GM18873 (cell line): ENCODE data around the gene TMEM60.
"Not testable (repeated sequence)": the region's sequence is repeated elsewhere in the genome, so short reads cannot be mapped to it uniquely, and the experiment has no call there.

Experiments
- ATAC-seq: cut with Tn5 transposase; IDR thresholded peaks from one replicate; pipeline ENCODE4 v1.9.1; 2021; ENCODE audit warnings: mild to moderate bottlenecking, moderate library complexity, moderate number of reproducible peaks; ENCODE audit not compliant: unreplicated experiment, low FRiP score

TMEM60 gene

DNA sequence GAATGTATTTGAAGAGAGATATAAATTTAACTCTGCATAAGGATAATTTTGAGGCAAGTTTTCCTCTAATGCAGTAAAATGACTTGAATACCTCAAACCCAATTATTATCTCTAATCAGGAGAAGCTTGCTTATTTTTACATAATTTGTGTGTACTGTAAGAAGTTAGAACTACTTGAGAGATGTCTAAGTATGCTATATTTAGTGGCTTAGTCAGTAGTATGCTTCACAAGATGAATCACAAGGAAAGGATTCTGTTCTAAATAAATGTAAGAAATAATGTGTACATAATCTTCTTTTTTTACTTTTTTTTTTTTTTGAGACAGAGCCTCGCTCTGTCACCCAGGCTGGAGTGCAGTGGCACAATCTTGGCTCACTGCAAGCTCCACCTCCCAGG is 14.1 kb upstream of the TMEM60 start:
- no peak for ATAC-seq

DNA sequence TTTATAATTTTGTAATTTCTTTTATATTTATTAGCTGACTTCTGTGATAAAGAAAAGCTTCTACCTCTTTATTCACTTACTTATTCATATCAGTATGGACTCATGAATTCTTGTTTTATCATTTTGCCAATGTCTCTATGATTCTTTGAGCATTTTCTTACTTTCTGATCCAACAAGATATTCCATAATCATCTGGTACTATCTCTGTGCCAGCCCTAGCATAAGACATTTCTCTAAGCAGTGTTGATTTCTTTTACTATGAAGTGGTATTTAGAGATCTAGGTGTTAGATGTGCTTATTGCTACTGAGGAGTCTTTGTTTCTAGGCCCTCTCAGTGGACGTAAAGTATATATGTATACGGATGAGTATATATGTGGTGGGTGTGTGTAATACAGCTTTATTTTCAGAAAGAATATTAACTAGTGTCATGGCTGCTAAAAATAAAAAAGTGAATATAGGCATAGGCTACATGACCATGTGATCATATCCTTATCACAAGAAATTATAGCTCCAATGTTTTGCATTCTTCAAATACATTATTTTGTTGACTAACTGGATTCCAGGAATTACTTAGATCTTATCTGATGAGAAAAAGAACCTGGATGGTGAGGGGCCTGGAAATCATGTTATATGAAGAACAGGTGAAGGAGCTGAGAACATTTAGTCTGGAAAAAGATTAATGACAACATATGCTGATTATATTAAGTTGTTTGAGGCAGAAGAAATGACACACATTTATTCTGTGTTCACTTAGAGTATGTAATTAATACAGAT is 13.5 kb upstream of the TMEM60 start:
- no peak for ATAC-seq

DNA sequence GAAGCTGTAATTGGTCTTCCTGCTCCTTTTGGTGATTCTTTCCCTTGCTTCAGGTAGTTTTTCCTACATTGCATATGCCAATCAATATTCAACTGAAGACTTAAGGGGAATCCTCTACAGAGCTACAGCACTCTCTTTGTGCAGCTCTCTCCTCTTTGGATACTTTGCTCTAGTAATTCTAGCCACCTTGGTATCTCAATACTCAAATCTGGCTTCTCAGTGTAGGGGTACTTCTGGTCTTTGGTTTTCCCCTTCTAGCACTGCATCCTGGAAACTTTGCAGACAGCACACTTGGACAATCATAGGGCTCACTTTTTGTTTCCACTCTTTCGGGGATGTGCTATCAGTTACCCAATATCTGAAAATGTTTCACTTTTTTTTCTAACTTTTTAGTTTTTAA is 10.3 kb upstream of the TMEM60 start:
- no peak for ATAC-seq

DNA sequence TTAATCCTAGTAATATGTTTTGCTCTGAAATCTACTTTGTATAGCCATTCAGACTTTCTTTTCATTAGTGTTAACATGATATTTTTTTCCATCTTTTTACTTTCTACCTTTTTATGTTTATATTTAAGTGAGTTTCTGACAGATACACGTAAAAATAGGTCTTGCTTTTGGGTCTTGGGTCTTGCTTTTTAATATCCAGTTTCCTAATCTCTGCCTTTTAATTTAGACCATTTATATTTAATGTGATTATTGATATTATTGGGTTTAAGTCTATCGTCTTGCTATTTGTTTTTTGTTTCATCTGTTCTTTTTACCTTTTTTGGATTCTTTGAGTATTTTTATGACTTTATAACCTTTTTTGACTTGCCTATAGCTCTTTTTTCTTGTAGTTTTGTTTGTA is 8.2 kb upstream of the TMEM60 start:
- no peak for ATAC-seq

DNA sequence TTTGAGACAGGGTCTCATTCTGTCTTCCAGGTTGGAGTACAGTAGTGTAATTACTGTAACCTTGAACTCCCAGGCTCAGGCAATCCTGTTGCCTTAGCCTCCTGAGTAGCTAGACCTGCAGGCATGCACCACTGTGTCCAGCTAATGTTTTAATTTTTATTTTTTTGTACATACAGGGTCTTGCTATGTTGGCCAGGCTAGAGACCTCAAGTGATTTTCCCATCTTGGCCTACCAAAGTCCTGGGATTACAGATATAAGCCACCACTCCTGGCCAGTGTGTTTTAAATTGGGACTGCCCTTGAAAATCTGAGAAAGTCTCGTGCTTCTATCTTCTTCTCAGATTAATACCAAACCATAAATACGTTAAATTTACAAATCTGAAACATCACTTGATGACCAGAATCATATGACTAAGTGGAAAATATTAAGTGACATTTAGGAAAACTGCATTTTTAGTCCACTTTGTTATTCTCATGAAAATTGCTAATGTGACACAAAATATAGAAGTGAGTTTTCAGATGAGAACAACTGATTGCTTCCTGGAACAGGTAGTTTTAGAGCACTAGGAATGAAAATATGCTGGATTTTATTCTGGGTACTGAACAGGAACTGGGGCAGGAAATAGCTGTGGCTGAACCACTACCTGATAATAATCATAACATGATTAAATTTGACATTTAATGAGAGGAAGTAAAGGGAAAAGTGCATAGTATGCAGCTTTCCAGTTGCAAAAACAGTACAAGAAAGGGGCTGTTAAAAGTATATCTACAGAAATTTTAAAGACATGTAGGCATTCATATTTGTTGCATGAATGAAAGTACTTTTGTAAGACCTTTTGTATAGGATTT is 4.5 kb upstream of the TMEM60 start:
- no peak for ATAC-seq

DNA sequence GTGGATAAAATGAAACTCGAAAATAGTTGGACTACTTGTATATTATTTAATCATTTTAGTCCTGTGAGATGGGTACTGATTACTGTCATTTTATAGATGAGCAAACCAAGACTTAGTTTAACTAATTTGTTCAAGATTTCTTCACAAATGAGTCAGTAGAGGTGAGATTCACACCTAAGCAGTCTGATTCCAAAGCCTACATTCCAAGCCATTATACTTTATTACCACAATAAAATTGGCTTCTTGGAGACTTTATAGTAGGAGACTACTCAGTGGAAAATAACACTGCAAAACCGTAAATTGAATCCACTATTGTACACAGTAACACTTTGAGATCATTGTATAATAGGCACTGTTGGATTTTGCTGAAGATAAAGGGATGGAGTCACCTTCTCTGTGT is 2.5 kb upstream of the TMEM60 start:
- ATAC-seq, result no peak

DNA sequence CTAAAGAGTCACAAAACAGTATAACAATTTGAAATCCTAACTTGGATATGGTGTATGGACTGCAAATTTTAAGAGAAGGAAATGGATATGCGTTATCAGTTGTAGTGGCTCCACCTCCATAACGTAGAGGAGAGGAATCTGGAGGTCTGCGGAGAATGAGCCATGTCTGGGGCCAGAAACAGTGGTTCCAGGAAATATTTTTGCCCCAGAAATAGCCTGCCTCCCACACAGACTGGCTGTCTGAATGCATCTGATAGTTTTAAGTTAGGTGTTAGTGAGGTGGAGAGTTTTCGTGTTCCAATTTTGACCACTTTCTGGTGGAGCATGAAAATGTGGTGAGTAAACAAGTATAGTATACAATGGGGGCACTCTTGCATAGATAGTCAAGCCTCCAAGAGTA is 1.9 kb upstream of the TMEM60 start:
- ATAC-seq, result no peak

DNA sequence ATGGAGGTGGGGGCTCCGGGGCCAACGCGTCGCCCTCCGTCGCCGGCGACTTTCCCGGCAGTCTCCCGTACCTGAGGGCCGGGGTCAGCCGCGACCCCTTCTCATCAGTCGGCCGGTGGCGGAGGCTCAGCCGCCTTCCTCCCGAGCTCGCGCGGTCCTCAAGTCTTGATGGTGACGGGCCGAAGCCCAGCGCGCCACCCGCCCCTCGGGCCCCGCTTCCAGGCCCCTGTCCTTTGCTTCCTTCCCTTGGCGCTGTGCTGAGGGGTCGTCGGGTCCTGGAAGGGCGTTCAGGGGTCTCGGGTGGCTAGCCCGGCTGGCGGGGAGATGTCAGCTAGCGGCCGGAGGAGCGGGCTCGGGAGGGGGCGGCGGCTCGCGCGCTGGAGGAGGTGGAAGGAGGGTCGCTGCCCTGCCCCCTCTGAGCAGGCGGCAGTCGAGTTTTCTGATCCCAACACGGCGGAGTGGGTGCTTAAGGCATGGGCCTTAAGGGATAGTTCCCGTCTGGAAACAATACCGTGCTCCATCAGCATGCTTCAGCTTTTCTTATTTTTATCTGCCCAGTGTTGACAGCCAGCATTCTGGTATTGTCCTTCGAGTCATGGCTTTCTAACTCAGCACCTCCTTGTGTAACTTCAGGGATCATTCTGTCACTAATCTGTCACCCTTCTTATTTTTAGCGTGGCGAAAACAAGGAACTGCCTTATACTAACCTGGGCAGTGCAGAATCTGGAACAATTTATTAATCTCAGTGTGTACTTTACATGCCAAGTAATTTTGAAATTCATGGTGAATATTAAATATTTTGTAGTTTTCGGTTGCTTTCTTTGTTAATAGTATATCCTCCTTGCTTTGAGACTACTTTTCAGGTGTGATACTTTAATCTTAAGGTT is 1.1 kb upstream of the TMEM60 start:
- no peak for ATAC-seq

DNA sequence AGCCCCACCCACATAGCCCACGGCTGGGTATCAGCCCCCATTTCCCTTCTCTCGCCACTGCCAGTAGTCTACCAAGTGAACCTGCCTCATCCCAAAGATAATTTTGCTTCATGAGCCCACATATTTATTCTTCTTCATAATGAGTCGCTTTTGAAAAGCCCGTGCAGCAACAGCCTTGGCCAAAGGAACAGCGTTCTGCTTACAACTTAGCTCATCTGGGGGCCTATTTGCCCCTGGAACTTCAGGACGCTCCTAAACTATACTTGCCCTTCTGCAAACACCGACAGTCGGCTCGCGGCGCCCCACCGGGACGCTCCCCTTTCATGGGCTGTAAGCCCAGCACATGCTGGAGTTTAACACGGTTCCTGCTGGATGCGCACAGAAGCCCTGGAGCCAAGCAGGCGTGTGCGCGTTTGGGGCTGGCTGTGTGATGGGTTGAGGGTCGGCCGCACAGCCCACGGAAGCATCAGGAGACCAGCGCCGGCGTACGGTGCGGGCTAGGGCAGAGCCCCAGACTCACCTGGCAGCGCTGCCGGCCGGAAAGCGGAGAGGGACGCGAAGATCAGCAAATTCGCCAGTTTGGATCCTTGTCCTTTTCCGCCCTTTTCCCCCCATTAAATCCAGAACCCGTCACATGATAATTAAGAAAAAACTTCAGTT is 370 bp downstream of the TMEM60 start:
- peak; percentile 23 for ATAC-seq

DNA sequence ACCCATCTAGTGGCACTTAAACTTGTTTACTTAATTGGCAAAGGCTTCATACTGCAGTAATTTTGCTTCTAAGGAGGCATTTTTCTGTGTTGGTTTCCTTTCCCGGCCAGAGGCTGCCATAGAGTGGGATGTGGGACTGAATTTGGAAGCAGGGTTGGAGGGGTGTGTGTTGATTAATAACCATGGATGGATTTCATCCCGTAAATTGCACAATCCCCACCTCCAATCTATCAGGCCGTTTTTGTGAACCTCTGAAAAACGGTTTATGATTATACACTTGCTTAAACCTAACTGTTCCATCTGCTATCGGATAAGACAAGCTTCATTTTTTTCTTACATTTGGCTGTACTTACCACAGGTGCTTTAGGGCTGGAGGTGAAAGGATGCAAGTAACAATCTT is 1.3 kb downstream of the TMEM60 start:
- ATAC-seq, result no peak

DNA sequence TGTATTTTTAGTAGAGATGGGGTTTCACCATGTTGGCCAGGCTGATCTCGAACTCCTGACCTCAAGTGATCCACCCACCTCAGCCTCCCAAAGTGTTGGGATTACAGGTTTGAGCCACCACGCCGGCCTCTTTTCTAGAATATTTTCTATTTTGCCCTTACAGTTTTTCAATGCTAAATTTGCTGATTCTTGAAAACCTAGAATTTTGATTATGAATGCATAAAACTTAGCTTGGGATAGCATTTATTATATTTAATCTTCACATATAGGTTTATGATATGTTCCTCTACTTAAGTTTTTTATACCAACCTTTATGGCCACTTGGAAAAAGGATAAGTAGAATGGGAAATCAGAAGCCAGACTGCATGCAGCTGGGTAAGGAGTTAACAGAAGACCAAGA is 2.1 kb downstream of the TMEM60 start:
- no peak for ATAC-seq

DNA sequence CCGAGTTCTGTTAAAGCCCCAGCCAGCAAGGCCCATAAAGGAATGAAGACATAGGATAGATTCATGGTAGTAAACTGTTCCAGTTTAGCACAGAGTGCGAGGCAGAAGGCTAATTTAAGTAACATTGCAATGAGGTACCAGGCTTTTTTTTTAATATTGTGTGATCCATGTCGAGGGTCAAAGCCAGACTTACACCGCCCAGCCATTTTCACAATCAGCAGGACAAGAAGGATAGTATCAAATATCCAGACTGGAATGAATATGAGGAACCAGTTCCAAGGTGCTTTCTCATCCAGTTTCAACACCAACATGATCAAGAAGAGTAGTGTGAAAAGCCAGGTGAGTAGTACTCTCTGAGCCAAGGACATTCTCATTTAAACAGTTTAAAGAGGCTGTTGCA is 4.2 kb downstream of the TMEM60 start:
- ATAC-seq, result no peak

DNA sequence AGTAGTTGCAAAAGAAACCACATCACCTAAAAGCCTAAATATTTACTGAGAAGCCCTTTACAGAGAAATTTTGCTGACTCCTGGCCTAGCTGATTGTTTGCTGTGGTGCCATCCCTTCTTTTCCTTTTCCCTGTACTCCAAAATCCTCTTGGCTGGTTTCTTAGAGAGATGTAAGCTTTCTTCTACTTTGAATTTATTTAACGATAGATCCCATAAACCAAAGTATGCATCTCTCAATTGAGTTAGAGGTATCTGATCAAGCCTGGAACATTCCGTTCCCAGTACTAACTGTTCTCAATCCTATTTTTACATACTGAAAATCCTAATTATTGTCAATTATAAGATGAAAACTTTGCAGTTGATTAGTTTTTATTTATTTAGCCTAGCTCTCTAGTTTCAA is 6.3 kb downstream of the TMEM60 start:
- ATAC-seq, result no peak

DNA sequence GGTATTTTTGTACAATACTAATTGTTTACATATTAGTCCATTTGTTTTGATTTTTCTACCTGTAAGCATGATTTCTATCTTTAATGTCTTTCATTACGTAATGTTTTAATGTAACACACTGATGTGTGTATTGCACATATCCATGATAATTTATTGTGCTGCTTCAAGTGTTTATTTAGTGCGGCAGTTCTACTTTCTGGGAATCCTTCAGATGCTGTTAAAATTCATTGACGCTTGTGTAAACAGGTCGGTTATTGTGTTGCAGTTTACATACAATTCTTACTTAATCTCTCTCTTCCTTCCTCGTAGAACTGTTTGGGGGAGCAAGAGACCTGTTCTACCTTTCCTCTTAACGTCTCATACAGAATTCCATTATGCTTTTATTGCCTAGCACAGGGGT is 6.9 kb downstream of the TMEM60 start:
- ATAC-seq, result no peak

DNA sequence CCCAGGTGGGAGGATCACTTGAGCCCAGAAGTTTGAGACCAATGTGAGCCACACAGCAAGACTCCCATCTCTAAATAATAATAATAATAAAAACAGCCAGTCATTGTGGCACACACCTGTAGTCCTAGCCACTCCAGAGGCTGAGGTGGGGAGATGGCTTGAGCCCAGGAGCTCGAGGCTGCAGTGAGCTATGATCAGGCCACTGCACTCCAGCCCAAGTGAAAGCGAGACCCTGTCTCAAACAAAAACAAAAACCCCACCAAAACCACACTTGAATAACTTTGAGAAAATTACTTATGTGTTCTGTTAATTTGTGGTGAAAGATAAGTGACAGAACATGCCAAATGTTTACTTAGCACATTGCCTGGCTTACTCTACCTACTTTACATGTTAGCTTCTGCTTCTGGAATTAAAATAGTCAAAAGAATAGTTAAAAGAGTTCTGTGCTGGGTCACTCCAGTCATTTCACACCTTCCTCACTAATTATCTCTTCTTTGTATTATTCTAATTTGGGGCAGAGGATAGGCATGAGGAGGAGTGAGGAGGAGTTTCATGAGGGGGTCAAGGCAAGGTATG is 9.8 kb downstream of the TMEM60 start:
- ATAC-seq, result no peak

DNA sequence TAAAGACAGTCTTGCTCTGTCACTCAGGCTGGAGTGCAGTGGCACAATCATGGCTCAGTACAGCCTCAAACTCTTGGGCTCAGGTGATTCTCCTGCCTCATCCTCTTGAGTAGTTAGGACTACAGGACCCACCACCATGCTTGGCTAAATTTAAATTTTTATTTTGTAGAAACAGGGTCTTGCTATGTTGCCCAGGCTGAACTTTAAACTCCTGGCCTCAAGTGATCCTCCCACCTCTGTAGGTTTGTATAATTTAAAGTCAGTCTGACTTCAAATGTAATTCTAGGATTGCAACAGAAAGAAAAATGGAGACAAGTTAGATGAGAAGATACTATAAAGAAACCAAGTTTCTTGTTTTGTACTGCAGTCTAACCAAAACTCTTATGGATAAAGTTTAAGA is 11.5 kb downstream of the TMEM60 start:
- no peak for ATAC-seq

DNA sequence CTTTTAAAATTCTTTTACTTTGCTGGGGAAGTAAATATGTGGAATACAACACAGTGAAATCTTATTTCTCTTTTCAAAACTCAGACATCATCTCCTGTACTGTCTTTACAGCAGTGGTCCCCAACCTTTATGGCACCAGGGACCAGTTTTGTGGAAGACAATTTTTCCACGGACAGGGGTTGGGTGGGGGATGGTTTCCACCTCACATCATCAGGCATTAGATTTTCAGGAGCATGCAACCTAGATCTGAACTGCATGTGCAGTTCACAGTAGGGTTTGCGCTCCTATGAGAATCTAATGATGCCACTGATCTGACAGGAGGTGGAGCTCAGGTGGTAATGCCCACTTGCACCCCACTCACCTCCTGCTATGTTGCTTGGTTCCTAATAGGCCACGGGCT is 12.2 kb downstream of the TMEM60 start:
- no peak for ATAC-seq

DNA sequence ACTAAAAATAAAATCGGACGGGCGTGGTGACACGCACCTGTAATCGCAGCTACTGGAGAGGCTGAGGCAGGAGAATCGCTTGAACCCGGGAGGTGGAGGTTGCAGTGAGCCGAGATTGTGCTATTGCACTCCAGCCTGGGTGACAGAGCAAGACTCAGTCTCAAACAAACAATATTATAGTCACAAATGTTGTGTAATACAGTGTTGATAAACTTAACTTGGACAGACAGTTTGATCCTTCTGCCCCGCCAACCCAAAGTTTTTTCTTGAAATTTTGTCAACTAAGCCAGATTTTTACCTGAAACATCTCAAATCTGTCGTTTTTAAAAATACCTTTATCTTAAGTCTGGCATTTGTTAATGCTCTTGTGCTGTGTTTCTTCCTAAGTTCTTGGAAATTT is 13.8 kb downstream of the TMEM60 start:
- not testable (repeated sequence) for ATAC-seq

DNA sequence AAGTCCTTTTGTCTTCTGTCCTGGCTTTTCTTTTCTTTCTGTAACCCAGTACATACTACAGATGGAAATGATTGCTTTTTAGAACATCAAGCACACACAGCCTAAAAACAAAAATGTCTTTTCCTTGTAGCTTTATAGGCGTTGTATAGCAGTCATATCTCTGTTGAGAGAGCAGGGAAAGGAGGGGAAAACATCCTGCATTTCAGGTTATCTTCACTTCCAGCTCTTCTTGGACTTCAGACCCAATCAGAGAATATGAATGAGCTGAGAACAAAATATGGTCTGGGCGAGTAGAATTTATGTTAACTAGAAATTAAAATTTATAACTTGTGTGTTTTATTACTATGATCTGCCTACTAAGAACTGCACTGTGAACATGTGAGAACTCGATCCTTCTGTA is 14.7 kb downstream of the TMEM60 start:
- no peak for ATAC-seq

DNA sequence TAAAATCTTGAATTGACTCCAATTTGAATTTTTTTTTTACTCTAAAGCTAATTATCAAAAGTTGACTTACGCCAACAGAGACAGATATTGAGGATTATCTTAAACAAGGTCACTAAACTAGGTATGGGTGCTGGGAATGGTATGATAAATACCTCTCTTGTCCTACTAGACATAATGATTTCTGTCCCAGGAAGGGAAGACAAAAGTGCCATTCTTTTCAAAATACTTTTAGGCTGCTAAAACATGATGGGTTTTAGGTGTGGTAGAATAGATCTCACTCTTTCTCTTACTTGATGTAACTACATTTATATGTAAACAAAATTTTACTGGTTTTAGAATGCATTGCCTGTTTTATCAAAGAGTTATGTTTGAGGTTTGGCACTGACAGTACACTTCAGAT is 15.1 kb downstream of the TMEM60 start:
- ATAC-seq, result no peak
